ENCODE results near the gene SLC7A5.
"Not testable (repeated sequence)": the region's sequence is repeated elsewhere in the genome, so short reads cannot be mapped to it uniquely, and the experiment has no call there.

SLC7A5 gene

GRCh38 chr16:87789437-87790291, 79.6 kb downstream of the SLC7A5 start:
- DNase-seq: no peak

GRCh38 chr16:87788730-87789436, 80.4 kb downstream of the SLC7A5 start:
- DNase-seq: not testable (repeated sequence)

- DNase-seq: not testable (repeated sequence)
Measured at GRCh38 chr16:87787451-87788091, 81.7 kb downstream of the SLC7A5 start.

GRCh38 chr16:87784812-87785211, 84.5 kb downstream of the SLC7A5 start:
- no peak for DNase-seq

- no peak for DNase-seq
Measured at GRCh38 chr16:87782033-87782432, 87.3 kb downstream of the SLC7A5 start.

- no peak for DNase-seq
Measured at GRCh38 chr16:87780385-87780989, 88.8 kb downstream of the SLC7A5 start.

All from NCI-H2107 (cell line).